Gastroesophageal sphincter (tissue), 4 donors: ENCODE data around the gene SORD. TPM values are rescaled to one million over a fixed set of nuclear protein-coding genes. Genes with fewer than 3 reads are reported as not detected.
"Not testable (repeated sequence)": the region's sequence is repeated elsewhere in the genome, so short reads cannot be mapped to it uniquely, and the experiment has no call there.

ENCODE experiments used
- ATAC-seq: fragments of 150-250 bp; one replicate; pipeline ENCODE4 v1.9.1; 2016; ENCODE audit warnings: mild to moderate bottlenecking, moderate library complexity
- H3K27ac ChIP-seq, 4 donors: fragments of 200-600 bp; sonication (generic) in 3 of 4; 1 replicate in 3 of 4; 2 replicates in 1 of 4; pipeline ENCODE4 v1.5.1; 2016 to 2019
- H3K27me3 ChIP-seq: fragments of 200-600 bp; sonication (generic); one replicate; pipeline ENCODE4 v1.5.1; 2019
- H3K36me3 ChIP-seq, 2 donors: fragments of 200-600 bp; sonication (generic); one replicate each; pipeline ENCODE4 v1.5.1; 2019; ENCODE audit warnings: control low read depth in 1 of 2
- H3K4me1 ChIP-seq, 3 donors: fragments of 200-600 bp; sonication (generic); 1 replicate in 2 of 3; 2 replicates in 1 of 3; pipeline ENCODE4 v1.5.1; 2016 to 2019; ENCODE audit warnings: control low read depth in 2 of 3
- H3K4me3 ChIP-seq, 2 donors: fragments of 200-600 bp; sonication (generic); one replicate each; pipeline ENCODE4 v1.5.1; 2019; ENCODE audit warnings: mild to moderate bottlenecking in 1 of 2, moderate library complexity in 1 of 2
- H3K9me3 ChIP-seq, 3 donors: fragments of 200-600 bp; sonication (generic); one replicate each; pipeline ENCODE4 v1.5.1; 2017 to 2019; ENCODE audit warnings: control low read depth in 2 of 3
- CTCF ChIP-seq, 4 experiments: fragments of 200-600 bp in 2 of 4; fragments of 450-650 bp in 2 of 4; sonication (generic) in 1 of 4; IDR thresholded peaks; one replicate each; pipeline ENCODE4 v1.5.1; 2017 to 2019; ENCODE audit warnings: antibody characterized with exemption in 4 of 4, mild to moderate bottlenecking in 2 of 4, moderate library complexity in 2 of 4
- EP300 ChIP-seq: sonication (generic); formaldehyde crosslinking; IDR thresholded peaks from one replicate; pipeline ENCODE4 v1.6.1; 2017; ENCODE audit warnings: antibody characterized with exemption, mild to moderate bottlenecking
- POLR2A ChIP-seq, 2 donors: fragments of 450-650 bp; IDR thresholded peaks; one replicate each; pipeline ENCODE4 v1.6.1; 2017; ENCODE audit warnings: antibody characterized with exemption in 2 of 2, mild to moderate bottlenecking in 2 of 2, moderate library complexity in 1 of 2
- POLR2AphosphoS5 ChIP-seq: sonication (generic); formaldehyde crosslinking; IDR thresholded peaks from one replicate; pipeline ENCODE4 v1.6.1; 2017; ENCODE audit warnings: antibody characterized with exemption
- WGBS, 2 donors: methylation state at CpG; one replicate each; pipeline ENCODE4 v1.1.5; 2018; ENCODE audit warnings: low coverage in 1 of 2; 5-methylcytosine and 5-hydroxymethylcytosine counted together
- total RNA-seq, 4 donors: library from RNA; depleted of rRNA; stranded (reverse); fragments of >200 nt; gene quantifications; one replicate each; pipeline ENCODE4 v1.1.0, GENCODE V29; 2016

The SORD gene
- total RNA-seq, 4 donors from 2014 or later = 2.6 to 9.4 (median 7.9) TPM

- H3K36me3 ChIP-seq = peaks cover 0 to 6% of the 10 kb centered on the region in 2 donors
- no peaks in the 10 kb centered on the region for H3K9me3 ChIP-seq
- H3K27me3 ChIP-seq = no peaks in the 10 kb centered on the region
- H3K4me3 ChIP-seq = no peak overlapping the region
- H3K27ac ChIP-seq = no peak overlapping the region
- no peak for TF ChIP-seq EP300
- no peak for TF ChIP-seq POLR2A (IDR thresholded peaks at IDR 0.05)
- no peak for TF ChIP-seq POLR2AphosphoS5
- TF ChIP-seq CTCF (IDR thresholded peaks at IDR 0.05) = no peak
- 57 to 84% methylated on average over 4 of the region's 4 CpGs for WGBS, 2 donors
- no peak for ATAC-seq
- peaks cover 0 to 14% (median 0%) of the 10 kb centered on the region in 3 donors for H3K4me1 ChIP-seq
Measured at GRCh38 chr15:45037936-45038335, 14.9 kb downstream of the SORD start.

GRCh38 chr15:45040396-45040795 is 17.4 kb downstream of the SORD start:
- peaks cover 0 to 12% of the 10 kb centered on the region in 2 donors for H3K36me3 ChIP-seq
- not testable (repeated sequence) for H3K4me3 ChIP-seq, ATAC-seq, H3K9me3 ChIP-seq, H3K27ac ChIP-seq, H3K27me3 ChIP-seq
- H3K4me1 ChIP-seq = peaks cover 0 to 14% (median 0%) of the 10 kb centered on the region in 3 donors
- WGBS, 2 donors = 40 to 88% methylated on average over 1 of the region's 1 CpG

GRCh38 chr15:45041538-45041937 is 18.5 kb downstream of the SORD start:
- H3K27ac ChIP-seq, H3K27me3 ChIP-seq, H3K9me3 ChIP-seq, ATAC-seq, H3K4me3 ChIP-seq: not testable (repeated sequence)
- H3K4me1 ChIP-seq = peaks cover 0 to 11% (median 0%) of the 10 kb centered on the region in 3 donors
- peaks cover 0 to 12% of the 10 kb centered on the region in 2 donors for H3K36me3 ChIP-seq
- 68 to 69% methylated on average over 3 to 4 of the region's 5 CpGs for WGBS, 2 donors

- WGBS, 2 donors = no CpG with 5 or more reads among the region's 2 CpGs
- not testable (repeated sequence) for H3K4me3 ChIP-seq, ATAC-seq, H3K27ac ChIP-seq, H3K27me3 ChIP-seq, H3K9me3 ChIP-seq, H3K4me1 ChIP-seq
- H3K36me3 ChIP-seq = peaks cover 0 to 16% of the 10 kb centered on the region in 2 donors
Measured at GRCh38 chr15:45042859-45043258, 19.9 kb downstream of the SORD start.

- not testable (repeated sequence) for H3K27ac ChIP-seq, ATAC-seq
- no CpG with 5 or more reads among the region's 1 CpG for WGBS, 2 donors
Measured at GRCh38 chr15:45044270-45044669, 21.3 kb downstream of the SORD start.

GRCh38 chr15:45048449-45048793 is 25.4 kb downstream of the SORD start:
- H3K27ac ChIP-seq, H3K27me3 ChIP-seq, H3K4me3 ChIP-seq, ATAC-seq, H3K4me1 ChIP-seq, H3K9me3 ChIP-seq: not testable (repeated sequence)
- peaks cover 0 to 24% of the 10 kb centered on the region in 2 donors for H3K36me3 ChIP-seq
- 85 to 100% methylated on average over 2 to 4 of the region's 4 CpGs for WGBS, 2 donors

More at GRCh38 chr15:45044270-45044669, 21.3 kb downstream of the SORD start:
- not testable (repeated sequence) for H3K4me3 ChIP-seq, H3K9me3 ChIP-seq, H3K27me3 ChIP-seq, H3K4me1 ChIP-seq
- H3K36me3 ChIP-seq = peaks cover 0 to 27% of the 10 kb centered on the region in 2 donors

- TF ChIP-seq CTCF (IDR thresholded peaks at IDR 0.05) (no peak), POLR2AphosphoS5 (no peak), EP300 (no peak), POLR2A (IDR thresholded peaks at IDR 0.05) (no peak)
- WGBS, 2 donors = 57% methylated on average over 1 to 6 of the region's 7 CpGs
- Histone ChIP-seq H3K9me3 (no peaks in the 10 kb centered on the region), H3K4me3 (no peak overlapping the region), H3K4me1 (no peaks in the 10 kb centered on the region), H3K36me3 (peaks cover 0 to 20% of the 10 kb centered on the region in 2 donors), H3K27ac (no peak overlapping the region), H3K27me3 (no peaks in the 10 kb centered on the region)
- no peak for ATAC-seq
Measured at GRCh38 chr15:45048794-45049631, 26.0 kb downstream of the SORD start.
